Stimulated activated CD4-positive, alpha-beta T cell treated with anti-CD3 and anti-CD28 coated beads, Interleukin-1b, Interleukin-23, amount 100 ng/mL, for 4 hours (primary cell): ENCODE data around the gene GNS.
"Not testable (repeated sequence)": the region's sequence is repeated elsewhere in the genome, so short reads cannot be mapped to it uniquely, and the experiment has no call there.

Source experiments
- DNase-seq, 2 donors: peaks; one replicate each; pipeline ENCODE4 v3.0.0-alpha.2; 2020; ENCODE audit warnings: low read depth in 2 of 2

GNS gene

GRCh38 chr12:64779354-64779974 is 20.3 kb upstream of the GNS start:
- no peak for DNase-seq

GRCh38 chr12:64775147-64775736 is 16.0 kb upstream of the GNS start:
- not testable (repeated sequence) for DNase-seq

DNA sequence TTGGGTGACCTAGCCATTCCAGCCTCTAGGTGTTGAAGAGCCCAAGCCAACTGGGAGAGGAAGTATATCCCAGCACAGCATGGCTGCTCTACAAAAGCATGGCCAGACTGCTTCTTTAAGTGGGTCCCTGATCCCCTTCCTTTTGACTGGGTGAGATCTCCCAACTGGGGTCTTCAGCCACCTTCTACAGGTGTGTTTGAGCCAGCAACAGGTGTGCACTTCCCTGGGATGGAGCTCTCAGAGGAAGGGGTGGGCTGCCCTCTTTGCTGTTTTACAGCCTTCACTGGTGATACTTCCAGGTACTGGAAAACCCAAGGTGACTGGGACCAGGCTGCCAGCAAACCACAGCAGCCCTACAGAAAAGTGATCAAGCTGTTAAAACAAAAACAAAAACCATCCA is 14.2 kb upstream of the GNS start:
- DNase-seq, result no peak

- no peak for DNase-seq
Observed at GRCh38 chr12:64767495-64767894, 8.3 kb upstream of the GNS start.

- no peak for DNase-seq
Observed at GRCh38 chr12:64760808-64761573, 1.8 kb upstream of the GNS start.

GRCh38 chr12:64757771-64758170 is 1.4 kb downstream of the GNS start:
- DNase-seq, result no peak

DNA sequence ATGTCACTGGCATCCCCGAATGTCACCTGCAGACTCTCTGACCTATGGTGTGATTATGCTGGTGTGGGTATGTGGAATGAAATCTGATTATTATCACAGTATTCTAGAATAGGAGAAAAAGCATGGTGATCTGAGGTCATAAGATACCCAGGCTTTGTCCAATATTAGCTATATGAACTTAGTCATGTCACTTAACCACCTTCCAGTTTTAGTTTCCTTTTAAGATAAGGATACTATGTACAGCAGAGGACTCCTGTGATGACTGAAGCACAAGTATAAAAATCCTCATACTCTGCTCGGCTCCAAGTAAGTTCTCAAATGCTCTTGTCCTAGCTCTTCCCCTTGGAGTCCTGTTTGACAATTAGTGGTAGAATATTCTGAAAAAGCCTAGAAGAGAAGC is 2.8 kb downstream of the GNS start:
- DNase-seq, result no peak

DNA sequence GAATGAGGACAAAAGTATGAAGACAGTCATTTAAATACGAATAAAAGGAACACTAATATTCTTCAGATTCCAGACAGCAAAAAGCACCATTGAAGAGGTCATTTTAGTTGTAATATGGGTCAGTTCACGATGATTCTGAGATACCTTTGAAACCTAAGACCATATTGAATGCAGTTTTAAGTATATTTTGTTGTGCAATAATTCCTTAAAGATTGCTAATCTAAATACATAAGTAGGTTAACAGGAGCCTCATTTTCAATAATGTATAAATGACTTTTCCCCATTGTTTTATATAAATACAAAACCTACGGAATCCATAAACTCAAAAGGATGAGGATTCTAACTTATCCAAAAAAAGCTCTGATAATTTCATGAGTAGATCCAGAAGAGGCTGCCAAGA is 5.8 kb downstream of the GNS start:
- DNase-seq, result no peak

GRCh38 chr12:64752833-64753238 is 6.4 kb downstream of the GNS start:
- DNase-seq, result no peak

- DNase-seq, result no peak
Observed at GRCh38 chr12:64752032-64752431, 7.2 kb downstream of the GNS start.

DNA sequence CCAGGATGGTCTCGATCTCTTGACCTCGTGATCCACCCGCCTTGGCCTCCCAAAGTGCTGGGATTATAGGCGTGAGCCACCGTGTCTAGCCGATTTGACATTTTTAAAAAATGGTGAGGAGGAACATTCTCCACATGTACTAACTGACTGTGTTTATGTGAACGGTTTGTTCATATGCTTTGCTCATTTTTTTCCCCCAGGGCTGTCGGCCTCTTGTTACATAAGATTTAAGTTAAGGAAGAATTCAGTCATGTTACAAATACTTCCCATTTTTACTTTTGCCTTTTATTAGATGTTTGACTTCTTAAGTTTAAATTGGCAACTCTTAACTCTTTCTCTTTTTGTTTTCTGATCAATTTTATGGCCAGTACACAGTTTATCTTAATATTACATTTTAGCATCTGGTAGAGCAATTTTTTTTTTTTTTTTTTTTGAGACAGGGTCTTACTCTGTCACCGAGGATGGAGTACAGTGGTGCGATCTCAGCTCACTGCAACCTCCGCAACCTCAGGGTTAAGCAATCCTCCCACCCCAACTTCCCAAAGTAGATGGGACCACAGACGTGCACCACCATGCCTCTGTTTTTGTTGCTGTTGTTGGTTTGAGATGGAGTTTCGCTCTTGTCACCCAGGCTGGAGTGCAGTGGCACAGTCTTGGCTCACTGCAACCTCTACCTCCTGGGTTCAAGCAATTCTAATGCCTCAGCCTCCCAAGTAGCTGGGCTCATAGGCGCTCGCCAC is 9.6 kb downstream of the GNS start:
- no peak for DNase-seq

DNA sequence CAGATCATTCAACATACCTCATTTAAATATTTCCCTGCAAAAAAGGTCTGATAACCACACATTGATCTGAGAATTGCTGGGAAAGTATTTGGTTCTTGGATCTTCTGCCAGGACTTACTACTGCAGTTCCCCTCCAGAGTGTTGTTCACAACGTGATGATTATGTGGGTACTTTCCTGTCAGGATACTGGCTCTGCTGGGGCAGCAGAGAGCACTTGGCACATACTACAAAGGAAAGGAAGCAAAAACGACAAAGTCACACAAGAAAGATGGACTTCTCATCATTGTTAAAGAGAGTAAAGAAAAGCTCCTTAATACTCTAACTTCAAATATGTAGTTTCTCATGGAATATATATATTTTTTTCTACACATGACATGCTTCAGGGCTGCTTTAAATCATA is 11.5 kb downstream of the GNS start:
- no peak for DNase-seq

DNA sequence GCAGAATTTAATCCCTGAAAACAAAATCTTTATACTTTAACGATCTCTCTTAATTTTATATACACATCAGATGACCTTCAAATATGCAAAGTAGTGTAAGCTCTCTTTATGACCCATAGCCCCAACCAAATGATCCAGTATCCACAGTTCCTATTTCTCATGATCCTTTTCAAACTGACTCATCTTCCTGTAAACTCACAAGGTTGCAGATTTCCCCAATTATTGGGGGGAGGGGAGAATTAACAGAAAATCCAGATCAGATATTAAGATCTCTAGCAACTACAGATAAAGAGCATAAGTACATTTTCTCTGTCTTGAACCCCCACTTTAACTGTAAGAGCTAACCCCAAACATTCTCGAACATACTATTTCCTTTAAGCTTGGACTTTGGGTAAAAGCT is 12.5 kb downstream of the GNS start:
- no peak for DNase-seq

DNA sequence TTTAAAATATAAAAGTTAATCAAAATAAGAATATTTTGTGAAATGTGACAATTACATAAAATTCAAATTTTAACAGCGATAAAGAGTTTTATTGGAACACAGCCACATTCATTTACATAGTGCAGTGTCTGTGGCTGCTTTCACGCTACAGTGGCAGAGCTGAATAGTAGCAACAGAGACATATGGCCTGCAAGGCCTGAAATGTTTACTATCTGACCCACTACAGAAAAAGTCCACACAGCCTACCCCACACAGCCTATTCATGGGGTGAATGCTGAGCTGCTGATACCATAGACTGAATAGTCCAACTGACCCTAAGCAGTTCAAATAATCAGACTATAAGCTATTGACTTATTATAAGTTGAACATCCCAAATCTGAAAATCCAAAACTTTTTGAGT is 13.2 kb downstream of the GNS start:
- no peak for DNase-seq

DNA sequence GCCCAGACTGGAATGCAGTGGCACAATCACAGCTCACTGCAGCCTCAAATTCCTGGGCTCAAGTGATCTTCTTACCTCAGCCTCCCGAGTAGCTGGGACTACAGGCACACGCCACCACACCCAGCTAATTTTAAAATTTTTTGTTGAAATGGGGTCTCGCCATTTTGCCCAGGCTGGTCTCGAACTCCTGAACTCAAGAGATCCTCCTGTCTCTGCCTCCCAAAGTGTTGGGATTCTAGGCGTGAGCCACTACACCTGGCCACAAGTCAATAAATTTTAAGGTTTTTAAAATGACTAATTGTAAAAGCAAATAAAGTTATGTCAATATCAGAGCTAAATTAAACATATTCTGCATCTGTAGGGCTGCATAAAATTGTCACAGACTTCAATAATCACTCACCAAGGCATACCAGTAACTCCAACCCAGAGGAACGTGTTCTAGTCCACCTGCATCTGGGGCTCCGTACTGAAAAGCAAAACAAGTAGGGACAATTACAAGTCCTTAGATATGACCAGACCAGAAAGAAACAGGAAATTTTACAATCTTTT is 13.9 kb downstream of the GNS start:
- no peak for DNase-seq

- no peak for DNase-seq
Observed at GRCh38 chr12:64744422-64745258, 14.6 kb downstream of the GNS start.

DNA sequence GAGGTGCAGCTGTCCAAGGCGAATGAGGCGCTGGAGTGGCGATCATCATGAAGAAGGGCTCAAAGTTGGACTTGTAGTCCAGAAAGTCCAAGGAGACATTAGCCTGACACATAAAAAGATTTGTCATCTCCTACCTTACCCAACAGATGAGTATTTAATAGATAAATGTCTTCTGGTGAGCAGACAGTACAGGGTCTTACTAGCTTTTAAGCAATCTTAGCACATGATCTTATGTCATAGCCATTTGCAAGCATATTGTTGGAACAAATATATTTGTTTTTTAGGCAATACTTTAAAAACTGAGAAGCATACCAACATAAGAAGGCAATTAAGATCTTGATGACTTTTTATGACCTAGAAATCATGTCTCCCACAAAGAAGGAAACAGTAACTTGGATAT is 16.0 kb downstream of the GNS start:
- no peak for DNase-seq

DNA sequence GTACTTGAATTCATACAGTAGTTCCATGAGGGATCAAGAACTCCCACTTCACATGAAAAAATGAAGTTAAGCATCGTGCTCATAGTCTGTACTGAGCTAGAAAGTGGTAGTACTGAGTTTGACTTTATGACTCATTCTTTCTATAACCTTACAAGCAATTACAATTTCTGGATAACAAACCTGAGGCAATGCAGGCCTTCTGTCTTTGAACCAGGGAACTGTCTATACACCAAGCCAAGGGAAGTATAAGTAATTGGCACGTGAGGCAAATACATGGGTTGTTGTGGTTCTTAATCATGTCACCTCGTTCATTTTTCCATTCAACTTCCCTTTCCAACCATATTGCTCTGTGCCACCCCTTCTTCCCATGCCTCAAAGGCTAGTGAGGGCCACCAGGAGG is 16.8 kb downstream of the GNS start:
- DNase-seq, result no peak

DNA sequence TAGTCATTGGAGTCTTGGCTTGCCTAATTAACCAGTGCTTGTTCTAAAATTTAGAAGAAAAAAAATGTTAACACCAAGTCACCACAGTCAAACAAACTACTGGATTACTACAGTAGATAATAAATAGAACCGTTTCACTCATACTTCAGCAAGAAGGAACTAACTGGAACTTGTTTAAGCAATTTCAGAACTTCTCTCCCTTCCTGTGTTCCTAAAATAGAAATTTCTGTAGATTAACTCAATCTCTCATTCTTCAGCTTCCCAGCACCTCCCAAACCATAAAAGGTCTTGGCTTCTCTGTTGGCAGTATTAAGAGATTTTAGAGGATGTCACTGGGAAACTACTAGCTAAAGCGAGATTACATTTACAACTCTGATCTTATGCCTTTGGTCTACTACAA is 18.6 kb downstream of the GNS start:
- DNase-seq, result no peak

GRCh38 chr12:64739778-64740177 is 19.4 kb downstream of the GNS start:
- no peak for DNase-seq

DNA sequence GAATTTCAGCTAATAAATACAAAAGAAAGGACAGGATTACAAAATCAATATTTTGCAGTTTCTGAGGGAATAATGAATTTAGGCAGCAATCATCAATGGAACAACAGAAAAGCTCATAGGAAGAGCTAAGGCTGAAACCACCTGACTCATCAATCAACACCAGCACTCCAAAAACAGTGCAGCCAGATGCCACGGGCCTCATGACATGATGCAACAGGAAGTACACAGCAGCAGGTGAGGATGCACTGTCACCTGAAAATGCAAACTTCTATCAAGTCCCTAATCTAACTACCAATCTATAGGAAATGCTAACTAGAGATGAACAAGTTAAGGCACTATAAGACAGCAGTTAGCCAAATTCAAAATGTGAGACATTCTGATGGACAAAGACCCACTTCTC is 21.7 kb downstream of the GNS start:
- DNase-seq, result no peak
